ENCODE results near the gene CAPZB. TPM values are rescaled to one million over a fixed set of nuclear protein-coding genes. Genes with fewer than 3 reads are reported as not detected.

Gene CAPZB
- total RNA-seq, 1 donor, result 183 TPM

GRCh38 chr1:19357299-19357986, 127.9 kb downstream of the CAPZB start:
- TF ChIP-seq CTCF (IDR thresholded peaks at IDR 0.05; ENCODE audit: insufficient read depth, low read depth, low read length), result no peak
- H3K4me3 ChIP-seq (ENCODE audit: low read depth, low read length), result no peak overlapping the region
- no peak for DNase-seq (ENCODE audit: low read depth)

- DNase-seq (ENCODE audit: low read depth), result no peak
- TF ChIP-seq CTCF (IDR thresholded peaks at IDR 0.05; ENCODE audit: insufficient read depth, low read depth, low read length), result no peak
- H3K4me3 ChIP-seq (ENCODE audit: low read depth, low read length), result no peak overlapping the region
Measured at GRCh38 chr1:19356266-19356665, 129.1 kb downstream of the CAPZB start.

GRCh38 chr1:19354531-19354981, 130.8 kb downstream of the CAPZB start:
- TF ChIP-seq CTCF (IDR thresholded peaks at IDR 0.05; ENCODE audit: insufficient read depth, low read depth, low read length), result no peak
- H3K4me3 ChIP-seq (ENCODE audit: low read depth, low read length), result no peak overlapping the region
- DNase-seq (ENCODE audit: low read depth), result no peak

GRCh38 chr1:19353596-19353995, 131.7 kb downstream of the CAPZB start:
- no peak overlapping the region for H3K4me3 ChIP-seq (ENCODE audit: low read depth, low read length)
- TF ChIP-seq CTCF (IDR thresholded peaks at IDR 0.05; ENCODE audit: insufficient read depth, low read depth, low read length), result no peak
- DNase-seq (ENCODE audit: low read depth), result no peak

- no peak for TF ChIP-seq CTCF (IDR thresholded peaks at IDR 0.05; ENCODE audit: insufficient read depth, low read depth, low read length)
- H3K4me3 ChIP-seq (ENCODE audit: low read depth, low read length), result no peak overlapping the region
- no peak for DNase-seq (ENCODE audit: low read depth)
Measured at GRCh38 chr1:19352839-19353238, 132.5 kb downstream of the CAPZB start.

- DNase-seq (ENCODE audit: low read depth), result no peak
- no peak overlapping the region for H3K4me3 ChIP-seq (ENCODE audit: low read depth, low read length)
- no peak for TF ChIP-seq CTCF (IDR thresholded peaks at IDR 0.05; ENCODE audit: insufficient read depth, low read depth, low read length)
Measured at GRCh38 chr1:19351873-19352272, 133.5 kb downstream of the CAPZB start.

- H3K4me3 ChIP-seq (ENCODE audit: low read depth, low read length), result no peak overlapping the region
- DNase-seq (ENCODE audit: low read depth), result no peak
- no peak for TF ChIP-seq CTCF (IDR thresholded peaks at IDR 0.05; ENCODE audit: insufficient read depth, low read depth, low read length)
Measured at GRCh38 chr1:19350566-19350965, 134.8 kb downstream of the CAPZB start.
